IMR-90 (cell line): Measurements from ENCODE around the gene CLRN3.

Experiments
- BHLHE40 ChIP-seq: fragments of 150-350 bp; IDR thresholded peaks from 2 replicates; pipeline ENCODE4 v1.6.1; 2016; ENCODE audit warnings: mild to moderate bottlenecking, low read depth, low read length
- CHD1 ChIP-seq: IDR thresholded peaks from 2 replicates; pipeline ENCODE4 v1.6.1; 2012; ENCODE audit warnings: low read depth, low read length, improper control_type of control experiment
- CTCF ChIP-seq: conservative IDR thresholded peaks from 2 replicates; pipeline ENCODE4 v1.5.1; 2012; ENCODE audit warnings: mild to moderate bottlenecking, low read depth, low read length, improper control_type of control experiment
- ELK1 ChIP-seq: fragments of 150-350 bp; IDR thresholded peaks from 2 replicates; pipeline ENCODE4 v1.6.1; 2016; ENCODE audit warnings: low read depth, mild to moderate bottlenecking, low read length, moderate library complexity, borderline replicate concordance
- FOS ChIP-seq: fragments of 150-350 bp; IDR thresholded peaks from 2 replicates; pipeline ENCODE4 v1.6.1; 2016; ENCODE audit warnings: low read depth, low read length
- MXI1 ChIP-seq: IDR thresholded peaks from 2 replicates; pipeline ENCODE4 v1.6.1; 2012; ENCODE audit warnings: low read depth, mild to moderate bottlenecking, low read length, moderate library complexity, borderline replicate concordance
- NFE2L2 ChIP-seq: fragments of 150-350 bp; IDR thresholded peaks from 2 replicates; pipeline ENCODE4 v1.6.1; 2016; ENCODE audit warnings: low read depth, mild to moderate bottlenecking, low read length
- POLR2A ChIP-seq: IDR thresholded peaks from 2 replicates; pipeline ENCODE4 v1.6.1; 2012; ENCODE audit warnings: mild to moderate bottlenecking, low read depth, low read length
- RCOR1 ChIP-seq: IDR thresholded peaks from 2 replicates; pipeline ENCODE4 v1.6.1; 2012; ENCODE audit warnings: mild to moderate bottlenecking, low read length, improper control_type of control experiment; ENCODE audit not compliant: insufficient replicate concordance
- RFX5 ChIP-seq: IDR thresholded peaks from 2 replicates; pipeline ENCODE4 v1.8.0; 2012; ENCODE audit warnings: low read depth, mild to moderate bottlenecking, low read length, moderate library complexity
- SMC3 ChIP-seq: fragments of 150-350 bp; IDR thresholded peaks from 2 replicates; pipeline ENCODE4 v1.6.1; 2016; ENCODE audit warnings: low read depth, mild to moderate bottlenecking, antibody characterized with exemption, low read length, moderate library complexity

GRCh38 chr10:127939786-127940330 lies 47.1 kb upstream of the CLRN3 start:
- TF ChIP-seq CHD1 (no peak), MXI1 (no peak), RCOR1 (no peak), POLR2A (no peak), CTCF (no peak), FOS (no peak), NFE2L2 (no peak), SMC3 (no peak), ELK1 (no peak), RFX5 (no peak), BHLHE40 (no peak)
